Measurements from ENCODE around the gene RSKR.
"Not testable (repeated sequence)": the region's sequence is repeated elsewhere in the genome, so short reads cannot be mapped to it uniquely, and the experiment has no call there.

The RSKR gene, protein sequence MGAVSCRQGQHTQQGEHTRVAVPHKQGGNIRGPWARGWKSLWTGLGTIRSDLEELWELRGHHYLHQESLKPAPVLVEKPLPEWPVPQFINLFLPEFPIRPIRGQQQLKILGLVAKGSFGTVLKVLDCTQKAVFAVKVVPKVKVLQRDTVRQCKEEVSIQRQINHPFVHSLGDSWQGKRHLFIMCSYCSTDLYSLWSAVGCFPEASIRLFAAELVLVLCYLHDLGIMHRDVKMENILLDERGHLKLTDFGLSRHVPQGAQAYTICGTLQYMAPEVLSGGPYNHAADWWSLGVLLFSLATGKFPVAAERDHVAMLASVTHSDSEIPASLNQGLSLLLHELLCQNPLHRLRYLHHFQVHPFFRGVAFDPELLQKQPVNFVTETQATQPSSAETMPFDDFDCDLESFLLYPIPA

DNA sequence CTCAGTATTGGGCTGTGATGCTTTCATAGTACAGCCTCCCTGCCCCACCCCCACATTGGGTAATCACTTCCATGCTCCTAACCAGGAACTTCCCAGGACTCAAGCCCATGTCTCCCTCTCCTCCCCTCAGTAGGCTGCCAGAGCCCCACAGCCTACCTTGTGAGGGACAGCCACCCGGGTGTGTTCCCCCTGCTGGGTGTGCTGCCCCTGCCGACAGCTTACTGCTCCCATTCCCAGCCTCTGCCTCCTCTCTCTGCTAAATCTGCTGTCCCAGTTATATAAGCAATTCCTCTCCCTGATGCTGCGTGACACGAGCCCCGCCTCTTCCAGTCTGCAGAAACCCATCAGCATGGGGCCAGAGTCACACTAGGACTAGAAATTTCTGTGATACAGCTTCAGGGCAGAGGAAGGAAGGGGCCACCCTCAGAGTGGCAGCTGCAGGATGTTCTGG, at the start of gene RSKR:
Gene RSKR, minus strand, starts transcription at position 255 of the 451 bp plus-strand sequence. Its CDS starts 24 bp downstream, at position 231.
- DNase-seq, result no peak

DNA sequence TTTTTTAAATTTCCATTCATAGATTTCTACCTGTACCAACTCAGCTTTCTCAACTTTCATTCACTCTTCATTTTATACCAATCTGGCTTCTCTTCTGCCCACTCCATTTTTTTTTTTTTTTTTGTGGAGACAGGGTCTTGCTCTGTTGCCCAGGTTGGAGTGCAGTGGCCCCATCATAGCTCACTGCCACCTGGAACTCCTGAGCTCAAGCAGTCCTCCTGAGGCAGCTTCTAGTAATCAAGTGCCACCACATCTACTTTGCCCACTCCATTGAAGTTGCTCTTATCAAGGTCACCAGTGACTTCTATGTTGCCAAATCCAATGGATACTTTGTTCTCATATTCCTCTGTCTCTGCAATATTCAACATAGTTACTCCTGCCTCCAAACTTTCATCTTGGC, 49.7 kb upstream of the RSKR start:
- DNase-seq, result no peak

DNA sequence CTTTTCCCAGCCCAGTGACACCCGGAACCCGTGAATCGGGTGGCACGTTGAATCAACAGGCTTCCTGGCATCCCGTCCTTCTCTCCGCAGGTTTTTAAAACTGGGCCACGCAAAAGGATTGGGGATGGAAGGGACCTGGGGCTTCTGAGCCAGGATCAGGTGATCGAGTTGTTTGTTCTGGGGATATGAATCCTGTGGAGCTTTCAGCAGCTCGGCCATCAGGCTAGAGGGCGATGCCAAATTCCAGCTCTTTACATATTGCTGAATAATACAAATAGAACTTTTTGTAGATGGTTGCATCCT, 48.5 kb upstream of the RSKR start:
- DNase-seq, result no peak

DNA sequence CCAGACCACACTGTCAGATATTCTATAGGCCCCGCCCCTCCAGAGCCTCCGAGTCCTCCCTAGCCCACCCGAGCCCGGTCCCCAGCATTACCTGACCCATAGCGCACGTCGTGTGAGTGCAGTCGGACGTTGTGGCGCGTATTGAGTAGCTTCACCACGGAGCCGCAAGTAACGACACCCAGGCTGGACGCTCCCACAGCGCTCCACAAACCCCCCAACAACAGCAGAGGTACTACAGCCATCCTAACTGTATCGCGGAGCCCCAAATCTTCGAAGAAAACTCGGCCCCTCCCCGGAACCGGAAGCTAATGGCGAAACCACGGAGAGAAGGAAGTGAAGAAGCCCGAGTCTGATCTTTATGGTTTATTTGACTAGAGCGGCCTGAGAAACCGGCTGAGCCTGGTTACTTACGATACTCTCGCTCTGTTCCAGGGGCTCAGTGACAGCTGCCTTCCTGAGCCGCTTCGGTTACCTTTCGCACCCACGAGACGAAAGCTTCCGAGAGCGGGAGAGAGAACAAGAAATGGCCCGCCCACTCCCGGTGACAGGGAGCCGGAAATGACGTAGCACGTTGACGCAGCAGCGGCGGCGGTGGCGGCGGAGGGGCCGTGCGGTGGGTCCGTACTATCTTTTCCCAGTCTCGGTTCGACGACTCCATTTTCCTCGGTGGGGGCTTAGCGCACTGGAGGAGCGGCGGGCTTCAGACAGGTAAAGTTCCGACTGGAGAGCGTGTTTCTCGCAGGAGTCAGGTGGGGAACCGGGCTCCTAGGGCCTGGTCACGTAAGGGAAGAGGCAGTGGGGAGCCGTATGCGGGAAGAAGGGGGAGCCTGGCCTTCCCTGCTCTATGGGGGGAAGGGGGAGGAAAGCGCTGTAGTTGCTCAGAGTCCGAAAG, 47.9 kb upstream of the RSKR start, which contains the start of the genes SDF2 and SUPT6H:
Gene SDF2, minus strand, starts transcription at position 272 of the 892 bp plus-strand sequence. Its CDS starts 30 bp downstream, at position 242.
Gene SUPT6H, plus strand, starts transcription at position 571 of the 892 bp plus-strand sequence. CDS start 11,197 bp downstream, outside the sequence.
- DNase-seq, result peak; percentile 93

DNA sequence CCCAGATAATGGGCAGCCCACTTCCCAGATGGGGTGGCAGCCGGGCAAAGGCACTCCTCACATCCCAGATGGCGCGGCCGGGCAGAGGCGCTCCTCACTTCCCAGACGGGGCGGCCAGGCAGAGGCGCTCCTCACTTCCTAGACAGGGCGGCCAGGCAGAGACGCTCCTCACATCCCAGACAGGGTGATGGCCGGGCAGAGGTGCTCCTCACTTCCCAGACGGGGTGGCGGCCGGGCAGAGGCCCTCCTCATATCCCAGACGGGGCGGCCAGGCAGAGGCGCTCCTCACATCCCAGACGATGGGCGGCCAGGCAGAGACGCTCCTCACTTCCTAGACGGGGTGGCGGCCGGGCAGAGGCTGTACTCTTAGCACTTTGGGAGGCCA, 45.5 kb upstream of the RSKR start:
- DNase-seq, result not testable (repeated sequence)

DNA sequence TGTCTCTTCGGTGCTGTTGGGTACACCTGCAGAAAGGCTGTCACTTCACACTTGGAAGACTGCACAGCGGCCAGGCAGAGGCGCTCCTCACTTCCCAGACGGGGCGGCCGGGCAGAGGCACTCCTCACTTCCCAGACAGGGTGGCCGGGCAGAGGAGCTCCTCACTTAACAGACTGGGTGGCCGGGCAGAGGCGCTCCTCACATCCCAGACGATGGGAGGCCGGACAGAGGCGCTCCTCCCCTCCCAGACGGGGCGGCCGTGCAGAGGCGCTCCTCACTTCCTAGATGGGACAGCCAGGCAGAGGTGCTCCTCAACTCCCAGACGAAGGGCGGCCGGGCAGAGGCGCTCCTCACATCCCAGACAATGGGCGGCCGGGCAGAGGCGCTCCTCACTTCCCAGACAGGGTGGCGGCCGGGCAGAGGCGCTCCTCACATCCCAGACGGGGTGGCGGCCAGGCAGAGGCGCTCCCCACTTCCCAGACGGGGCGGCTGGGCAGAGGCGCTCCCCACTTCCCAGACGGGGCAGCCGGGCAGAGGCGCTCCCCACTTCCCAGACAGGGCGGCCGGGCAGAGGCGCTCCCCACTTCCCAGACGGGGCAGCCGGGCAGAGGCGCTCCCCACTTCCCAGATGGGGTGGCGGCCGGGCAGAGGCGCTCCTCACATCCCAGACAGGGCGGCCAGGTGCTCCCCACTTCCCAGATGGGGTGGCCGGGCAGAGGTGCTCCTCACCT, 44.9 kb upstream of the RSKR start:
- DNase-seq, result not testable (repeated sequence)

DNA sequence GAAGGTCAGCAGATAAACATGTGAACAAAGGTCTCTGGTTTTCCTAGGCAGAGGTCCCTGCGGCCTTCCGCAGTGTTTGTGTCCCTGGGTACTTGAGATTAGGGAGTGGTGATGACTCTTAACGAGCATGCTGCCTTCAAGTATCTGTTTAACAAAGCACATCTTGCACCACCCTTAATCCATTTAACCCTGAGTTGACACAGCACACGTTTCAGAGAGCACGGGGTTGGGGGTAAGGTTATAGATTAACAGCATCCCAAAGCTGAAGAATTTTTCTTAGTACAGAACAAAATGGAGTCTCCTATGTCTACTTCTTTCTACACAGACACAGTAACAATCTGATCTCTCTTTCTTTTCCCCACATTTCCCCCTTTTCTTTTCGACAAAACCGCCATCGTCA, 44.4 kb upstream of the RSKR start:
- not testable (repeated sequence) for DNase-seq

DNA sequence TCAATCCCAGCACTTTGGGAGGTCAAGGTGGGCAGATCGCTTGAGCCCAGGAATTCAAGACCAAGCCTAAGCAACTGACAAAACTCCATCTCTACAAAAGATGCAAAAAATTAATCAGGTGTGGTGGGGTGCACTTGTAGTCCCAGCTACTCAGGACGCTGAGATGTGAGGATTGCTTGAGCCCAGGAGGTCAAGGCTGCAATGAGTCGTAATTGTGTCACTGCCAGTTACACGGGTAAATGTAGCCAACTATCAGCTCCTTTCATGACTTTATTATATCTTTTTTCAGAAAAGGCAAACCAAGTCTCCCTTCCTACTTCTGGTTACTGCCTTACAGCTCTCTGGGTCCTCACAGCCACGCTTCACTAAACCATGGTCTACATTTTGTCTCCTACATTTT, 43.8 kb upstream of the RSKR start:
- no peak for DNase-seq

DNA sequence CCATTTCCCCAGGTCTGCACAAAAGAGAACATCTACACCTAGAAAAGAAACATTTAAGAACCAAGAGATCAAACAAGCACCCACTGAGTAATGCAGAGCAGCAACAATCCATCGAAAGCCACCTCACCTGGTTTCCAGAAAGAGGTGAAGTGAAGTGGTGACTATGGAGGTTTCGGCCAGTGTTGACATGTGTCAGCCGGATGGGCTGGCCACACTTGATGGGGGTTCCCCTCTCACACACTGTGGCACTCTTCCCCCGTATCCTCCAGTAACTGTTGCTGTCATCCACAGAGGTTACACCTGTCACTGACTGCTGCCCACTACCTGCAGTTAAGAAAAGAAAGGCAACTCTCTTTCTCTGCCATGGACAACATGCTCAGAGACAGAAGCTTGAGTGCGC, 41.2 kb upstream of the RSKR start:
- DNase-seq, result no peak

DNA sequence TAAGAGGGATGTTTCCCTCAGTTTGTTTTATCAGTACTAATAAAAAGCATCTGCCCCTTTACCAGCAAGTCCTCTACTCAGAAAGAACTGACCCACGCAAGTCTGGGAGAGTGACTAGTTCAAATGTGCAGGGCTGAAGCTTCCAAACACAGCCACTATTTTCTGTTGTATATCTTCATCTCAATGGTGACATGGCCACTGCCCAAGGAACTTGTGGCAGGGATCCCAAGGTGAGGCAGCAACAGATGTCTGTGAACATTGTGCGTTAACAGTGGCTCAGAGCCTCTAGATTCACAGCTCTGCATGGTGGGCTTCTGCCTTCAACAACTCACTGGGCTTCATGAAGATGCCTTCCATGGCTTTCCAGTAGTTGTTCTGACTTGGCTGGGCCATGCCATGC, 34.7 kb upstream of the RSKR start:
- DNase-seq, result no peak

DNA sequence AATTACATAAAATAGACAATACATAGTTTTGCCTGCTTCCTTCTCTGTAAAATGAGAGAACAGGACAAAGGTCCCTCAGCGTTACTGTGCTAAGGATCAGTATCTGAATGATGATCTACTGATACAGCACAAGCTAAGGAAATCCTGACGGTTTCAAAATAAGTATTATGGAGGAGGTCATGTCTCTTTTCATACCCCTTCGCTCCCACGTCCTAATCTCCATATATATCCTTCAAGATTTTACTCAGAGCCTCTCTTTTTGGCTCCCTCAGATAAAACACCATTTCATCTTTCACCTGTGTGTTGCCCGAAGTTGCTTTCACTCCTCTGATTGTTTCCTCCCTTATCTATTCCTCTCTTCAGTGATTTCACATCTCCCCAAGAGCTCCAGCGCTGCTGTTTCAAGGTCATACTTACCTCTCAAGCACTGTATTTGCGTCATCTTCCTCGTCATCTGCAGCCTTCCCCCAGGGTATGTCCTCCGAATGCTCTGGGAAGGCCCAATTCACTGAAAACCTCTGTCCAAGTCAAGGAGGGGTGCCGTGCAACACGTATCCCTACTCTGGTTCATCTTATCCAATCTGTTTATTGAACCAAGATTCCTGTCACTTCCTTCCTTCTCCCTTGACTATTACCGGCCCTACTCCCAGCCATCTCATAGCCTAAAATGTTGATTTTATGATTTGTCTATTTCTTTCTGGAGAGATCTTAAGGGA, 32.2 kb upstream of the RSKR start:
- peak; percentile 7 for DNase-seq

DNA sequence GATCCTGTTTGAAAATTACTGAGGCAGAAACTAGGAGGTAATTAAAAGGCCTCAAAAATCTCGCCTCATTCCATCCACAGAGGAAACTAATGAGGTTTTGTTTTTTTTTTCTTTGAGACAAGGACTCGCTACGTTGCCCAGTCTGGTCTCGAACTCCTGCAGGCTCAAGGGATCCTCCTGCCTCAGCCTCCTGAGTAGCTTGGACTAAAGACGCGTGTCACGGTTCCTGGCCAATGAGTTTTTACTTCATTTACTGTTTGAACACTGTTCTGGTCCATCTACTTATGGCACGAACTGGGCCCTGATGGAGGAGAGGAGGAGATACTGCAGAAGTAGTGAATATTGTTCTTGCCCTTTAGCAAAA, 31.6 kb upstream of the RSKR start:
- DNase-seq, result no peak

DNA sequence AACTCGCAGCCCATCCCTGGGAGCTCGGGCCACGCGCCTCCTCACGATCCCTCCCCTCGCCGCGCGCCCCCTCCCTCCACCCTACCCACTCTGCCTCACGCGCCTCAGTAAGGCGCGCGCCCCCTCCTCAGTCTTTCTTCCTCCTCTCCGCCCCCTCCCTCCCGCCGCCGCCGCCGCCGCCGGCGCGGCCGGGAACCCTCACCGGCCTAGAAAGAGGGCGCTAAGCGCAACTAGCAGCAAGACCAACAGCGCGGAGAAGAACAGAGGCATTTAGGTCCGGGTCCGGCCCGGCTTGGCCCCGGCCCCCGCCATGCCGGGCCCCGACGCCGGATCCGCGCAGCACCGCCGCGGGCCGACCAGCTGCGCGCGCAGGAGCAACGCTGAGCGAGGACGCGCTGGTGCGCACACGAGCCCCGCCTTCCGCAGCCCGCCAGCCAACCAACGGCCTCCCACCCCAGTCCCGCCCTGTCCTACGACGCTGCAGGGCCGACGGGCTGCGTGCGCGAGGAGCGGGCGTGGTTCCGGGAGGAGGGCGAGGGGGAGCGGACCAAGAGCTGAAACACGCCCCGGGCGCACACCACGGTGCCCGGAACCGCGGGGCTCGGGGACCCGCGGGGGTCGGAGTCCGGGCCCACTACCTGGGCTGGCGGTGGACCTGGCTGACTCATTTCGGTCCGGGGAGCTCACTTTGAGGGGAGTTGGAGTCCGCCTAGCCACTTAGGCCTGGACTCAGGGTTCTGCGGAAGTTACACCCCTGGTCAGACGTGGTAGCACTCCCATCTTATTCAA, 31.0 kb upstream of the RSKR start, which contains the start of gene BLTP2:
Gene BLTP2, minus strand, starts transcription at position 372 of the 789 bp plus-strand sequence. Its CDS starts 102 bp downstream, at position 270.
- DNase-seq, result peak; percentile 96

DNA sequence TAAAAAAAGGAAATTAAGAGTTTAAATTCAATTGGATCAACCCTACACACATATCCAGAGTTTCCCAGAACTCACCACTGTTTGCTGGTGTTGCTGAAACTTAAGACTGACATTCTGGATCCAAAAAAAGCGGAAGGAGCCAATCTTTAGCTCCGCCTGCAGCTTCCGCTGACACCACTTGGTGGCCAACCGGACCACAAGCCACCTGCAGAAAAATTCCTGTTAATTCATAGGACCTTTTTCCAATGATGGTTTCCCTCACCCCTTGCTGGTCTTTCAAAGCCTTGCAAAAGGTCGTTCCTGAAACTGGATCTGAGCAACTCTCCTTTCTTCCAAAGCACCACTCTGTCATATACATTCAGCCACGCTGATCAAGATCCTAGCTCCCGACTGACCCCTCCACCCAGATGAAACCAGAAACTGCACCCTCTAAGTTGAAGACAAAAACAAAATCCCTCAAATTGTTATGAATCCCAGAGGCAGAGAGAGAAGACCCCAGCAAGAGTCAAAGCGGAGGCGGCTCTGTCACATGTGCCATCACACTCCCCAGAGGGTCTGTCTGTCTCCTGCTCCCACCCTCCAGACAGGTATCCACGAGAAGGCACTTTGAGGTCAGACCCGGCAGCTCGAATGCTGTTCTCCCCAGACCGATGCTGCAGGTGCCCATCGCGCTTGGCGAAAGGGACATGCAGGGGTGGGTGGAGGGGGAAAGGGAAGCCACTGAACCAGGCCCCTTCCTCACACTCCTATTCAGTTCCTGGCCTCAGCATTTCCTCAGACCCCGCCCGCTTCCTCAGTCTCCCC, 30.2 kb upstream of the RSKR start:
- DNase-seq, result peak; percentile 21

DNA sequence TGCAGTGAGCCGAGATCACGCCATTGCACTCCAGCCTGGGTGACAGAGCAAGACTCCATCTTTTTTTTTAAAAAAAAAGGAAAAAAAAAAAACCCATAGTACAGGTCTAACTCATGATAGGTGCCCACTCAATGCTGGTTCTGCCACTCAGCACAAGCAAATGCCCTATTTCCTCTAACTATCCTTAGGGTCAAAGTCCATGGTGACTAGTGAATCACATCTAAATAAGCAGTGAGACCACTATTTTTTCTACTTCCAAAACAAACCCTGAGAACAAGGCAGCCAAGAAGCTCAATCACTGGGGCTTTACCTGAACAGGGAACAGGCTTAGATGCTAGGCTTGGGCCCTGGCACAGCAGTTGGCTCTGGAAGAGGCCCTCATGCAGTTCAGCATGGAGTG, 27.6 kb upstream of the RSKR start:
- DNase-seq, result no peak

DNA sequence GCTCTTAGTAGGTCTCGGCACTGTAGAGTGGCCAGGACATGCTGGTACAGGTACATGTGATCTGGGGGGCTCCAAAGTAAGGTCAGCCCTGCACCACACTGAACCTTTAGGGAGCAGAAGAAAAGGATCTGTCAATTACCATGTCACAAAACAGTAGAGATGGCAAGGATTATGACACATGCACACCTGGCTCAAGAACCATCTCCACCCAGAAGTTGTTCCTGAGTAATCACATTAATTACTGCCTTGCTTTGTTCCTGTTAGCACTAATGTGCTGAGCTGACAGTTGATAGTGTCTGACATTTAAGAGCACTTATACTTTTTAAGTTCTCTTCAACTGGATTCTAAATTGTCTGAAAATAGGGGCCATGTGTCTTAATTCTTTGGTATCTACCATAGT, 21.5 kb upstream of the RSKR start:
- DNase-seq, result no peak

DNA sequence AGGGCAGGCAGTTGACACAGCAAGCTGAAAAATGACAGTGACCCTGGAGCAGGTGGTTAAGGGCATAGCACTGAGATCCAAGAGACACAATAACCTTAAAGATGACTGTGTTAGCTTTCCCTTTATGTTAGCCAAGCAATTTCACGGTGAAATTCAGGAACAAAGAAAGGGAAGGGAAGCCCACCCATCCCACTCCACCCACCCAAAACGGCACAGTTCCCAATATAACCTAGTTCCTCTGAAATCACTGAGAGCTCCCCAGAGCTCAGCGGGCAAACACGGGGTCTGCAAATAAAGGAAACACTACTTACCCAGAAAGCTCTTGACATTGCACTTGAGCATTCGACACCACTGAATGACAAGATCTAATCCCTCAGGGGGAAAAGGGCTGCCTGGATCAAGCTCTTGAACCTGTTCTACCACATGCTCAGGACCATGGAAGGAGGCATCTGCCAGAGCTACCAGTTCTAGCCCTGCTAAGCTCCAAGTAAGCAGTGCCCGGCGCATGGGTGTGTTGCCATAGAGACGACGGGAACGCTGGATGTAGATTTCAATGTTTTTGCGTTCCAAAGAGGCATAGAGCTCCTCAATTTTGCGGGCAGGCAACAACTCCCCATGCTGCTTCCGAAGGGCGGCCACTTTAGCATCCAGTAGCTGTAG, 20.4 kb upstream of the RSKR start:
- DNase-seq, result no peak

DNA sequence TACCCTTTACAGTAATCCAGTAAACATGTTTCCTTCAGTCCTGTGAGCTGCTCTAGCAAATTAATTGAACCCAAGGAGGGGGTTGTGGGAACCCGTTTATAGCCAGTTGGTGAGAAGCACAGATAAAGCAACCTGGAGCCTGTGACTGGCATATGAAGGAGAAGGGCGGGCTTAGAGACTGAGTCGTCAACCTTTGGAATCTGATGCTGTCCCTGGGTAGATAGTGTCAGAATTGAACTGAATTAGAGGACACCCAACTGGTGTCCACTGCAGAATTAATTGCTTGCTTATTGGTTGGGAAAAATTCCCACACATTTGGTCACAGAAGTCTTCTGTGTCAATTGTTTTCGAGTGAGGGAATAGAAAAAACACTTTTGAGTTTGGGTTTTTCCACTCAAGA, 12.8 kb upstream of the RSKR start:
- DNase-seq, result no peak

DNA sequence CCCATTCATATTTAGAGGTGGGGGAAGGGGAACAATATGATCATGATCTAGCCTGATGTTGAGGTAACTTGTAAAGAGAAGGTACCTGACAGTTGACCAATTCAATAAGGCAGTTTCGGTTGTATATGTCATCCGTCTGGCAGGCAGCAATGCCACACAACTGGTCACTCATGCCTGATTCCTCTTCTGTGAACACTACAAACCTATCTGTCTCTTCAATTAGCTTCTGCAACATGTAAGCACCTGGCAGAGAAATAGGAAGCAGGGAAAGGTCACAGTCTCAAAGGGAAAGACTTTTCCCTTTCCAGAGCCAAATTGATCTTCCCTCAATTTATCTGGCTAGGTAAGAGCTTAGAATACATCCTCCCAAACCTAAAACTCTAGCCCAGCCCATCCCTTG, 10.2 kb upstream of the RSKR start:
- no peak for DNase-seq

DNA sequence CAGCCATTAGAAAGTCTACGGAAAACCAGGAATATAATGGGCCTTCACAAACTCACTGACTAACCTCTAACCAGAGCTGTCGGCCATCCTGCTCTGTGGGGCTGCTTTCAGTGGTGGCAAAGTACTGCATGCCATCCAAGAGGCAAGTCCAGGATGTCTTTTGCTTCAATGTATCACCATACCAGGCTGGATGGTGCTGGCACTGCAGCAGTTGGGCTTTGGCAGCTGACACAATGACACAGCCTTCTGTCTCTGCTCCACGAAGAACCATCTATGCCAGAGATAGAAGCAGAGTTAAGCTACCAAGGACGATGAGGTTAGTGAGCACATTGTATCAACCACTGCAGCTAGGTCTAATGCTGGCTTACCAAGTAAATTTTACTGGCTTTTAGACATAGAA, 9.7 kb upstream of the RSKR start:
- no peak for DNase-seq
